OCI-LY7 (cell line): Measurements from ENCODE around the gene MARK4.
"Not testable (repeated sequence)": the region's sequence is repeated elsewhere in the genome, so short reads cannot be mapped to it uniquely, and the experiment has no call there.

Source experiments
- EZH2phosphoT487 ChIP-seq: fragments of 200-600 bp; sonication (generic); IDR thresholded peaks from 2 replicates; pipeline ENCODE4 v1.6.1; 2018; ENCODE audit warnings: low read depth, borderline replicate concordance, mild to moderate bottlenecking, mixed run types, antibody characterized with exemption, low read length, moderate library complexity, mixed read lengths
- TF ChIP-seq, protein P1 (sequence below): fragments of 200-600 bp; sonication (generic); conservative IDR thresholded peaks from 2 replicates; pipeline ENCODE4 v1.5.1; 2014; ENCODE audit warnings: mild to moderate bottlenecking, antibody characterized with exemption, low read length, moderate library complexity, mixed read lengths

GRCh38 chr19:45269939-45270338 lies 18.9 kb downstream of the MARK4 start:
- TF ChIP-seq, protein P1, sequence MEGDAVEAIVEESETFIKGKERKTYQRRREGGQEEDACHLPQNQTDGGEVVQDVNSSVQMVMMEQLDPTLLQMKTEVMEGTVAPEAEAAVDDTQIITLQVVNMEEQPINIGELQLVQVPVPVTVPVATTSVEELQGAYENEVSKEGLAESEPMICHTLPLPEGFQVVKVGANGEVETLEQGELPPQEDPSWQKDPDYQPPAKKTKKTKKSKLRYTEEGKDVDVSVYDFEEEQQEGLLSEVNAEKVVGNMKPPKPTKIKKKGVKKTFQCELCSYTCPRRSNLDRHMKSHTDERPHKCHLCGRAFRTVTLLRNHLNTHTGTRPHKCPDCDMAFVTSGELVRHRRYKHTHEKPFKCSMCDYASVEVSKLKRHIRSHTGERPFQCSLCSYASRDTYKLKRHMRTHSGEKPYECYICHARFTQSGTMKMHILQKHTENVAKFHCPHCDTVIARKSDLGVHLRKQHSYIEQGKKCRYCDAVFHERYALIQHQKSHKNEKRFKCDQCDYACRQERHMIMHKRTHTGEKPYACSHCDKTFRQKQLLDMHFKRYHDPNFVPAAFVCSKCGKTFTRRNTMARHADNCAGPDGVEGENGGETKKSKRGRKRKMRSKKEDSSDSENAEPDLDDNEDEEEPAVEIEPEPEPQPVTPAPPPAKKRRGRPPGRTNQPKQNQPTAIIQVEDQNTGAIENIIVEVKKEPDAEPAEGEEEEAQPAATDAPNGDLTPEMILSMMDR = not testable (repeated sequence)
- not testable (repeated sequence) for TF ChIP-seq EZH2phosphoT487
